Hematopoietic multipotent progenitor cell treated with erythropoietin and hydrocortisone succinate and interleukin-3 and kit ligand, for 17 days (in vitro differentiated cells): ENCODE measurements around the gene TM9SF4.

ENCODE experiments used
- DNase-seq: peaks from one replicate; pipeline ENCODE4 v3.0.0-alpha.2; 2015; ENCODE audit warnings: low spot score

Gene TM9SF4

GRCh38 chr20:32128167-32128566 is 18.7 kb downstream of the TM9SF4 start:
- no peak for DNase-seq

- no peak for DNase-seq
Observed at GRCh38 chr20:32129863-32130262, 20.3 kb downstream of the TM9SF4 start.

GRCh38 chr20:32130352-32130751 is 20.8 kb downstream of the TM9SF4 start:
- DNase-seq, result no peak

GRCh38 chr20:32130965-32131364 is 21.5 kb downstream of the TM9SF4 start:
- DNase-seq, result no peak

GRCh38 chr20:32132911-32133549 is 23.5 kb downstream of the TM9SF4 start:
- no peak for DNase-seq

GRCh38 chr20:32134026-32134425 is 24.5 kb downstream of the TM9SF4 start:
- no peak for DNase-seq

GRCh38 chr20:32135983-32136515 is 26.5 kb downstream of the TM9SF4 start:
- DNase-seq, result no peak

GRCh38 chr20:32138921-32139320 is 29.4 kb downstream of the TM9SF4 start:
- DNase-seq, result no peak

GRCh38 chr20:32139947-32140346 is 30.4 kb downstream of the TM9SF4 start:
- no peak for DNase-seq

- DNase-seq, result no peak
Observed at GRCh38 chr20:32140603-32141002, 31.1 kb downstream of the TM9SF4 start.

- no peak for DNase-seq
Observed at GRCh38 chr20:32141465-32141980, 32.0 kb downstream of the TM9SF4 start.

GRCh38 chr20:32142088-32142487 is 32.6 kb downstream of the TM9SF4 start:
- no peak for DNase-seq

- no peak for DNase-seq
Observed at GRCh38 chr20:32142991-32143390, 33.5 kb downstream of the TM9SF4 start.

- DNase-seq, result no peak
Observed at GRCh38 chr20:32144898-32145662, 35.6 kb downstream of the TM9SF4 start.

- DNase-seq, result no peak
Observed at GRCh38 chr20:32149566-32150170, 40.2 kb downstream of the TM9SF4 start.

- DNase-seq, result no peak
Observed at GRCh38 chr20:32150291-32150848, 40.9 kb downstream of the TM9SF4 start.

- no peak for DNase-seq
Observed at GRCh38 chr20:32152421-32153155, 43.1 kb downstream of the TM9SF4 start.

- DNase-seq, result no peak
Observed at GRCh38 chr20:32153156-32153665, 43.7 kb downstream of the TM9SF4 start.

GRCh38 chr20:32153771-32154170 is 44.3 kb downstream of the TM9SF4 start:
- no peak for DNase-seq

- peak; percentile 15 for DNase-seq
Observed at GRCh38 chr20:32155017-32155981, 45.8 kb downstream of the TM9SF4 start.
